Prostate gland (tissue), 2 donors: ENCODE data around the gene ADARB2. TPM values are rescaled to one million over a fixed set of nuclear protein-coding genes. Genes with fewer than 3 reads are reported as not detected.

Experiments
- DNase-seq: peaks from one replicate; pipeline ENCODE4 v3.0.0-alpha.2; 2019; ENCODE audit warnings: low spot score
- H3K27ac ChIP-seq, 2 donors: fragments of 200-600 bp; sonication (generic); 2 replicates each; pipeline ENCODE4 v1.5.1; 2017 to 2019
- H3K27me3 ChIP-seq: fragments of 200-600 bp; sonication (generic); replicated peaks from 2 replicates; pipeline ENCODE4 v1.5.1; 2019; ENCODE audit not compliant: insufficient read depth
- H3K36me3 ChIP-seq, 2 donors: fragments of 200-600 bp; sonication (generic); 1 replicate in 1 of 2; 2 replicates in 1 of 2; pipeline versions ENCODE4 v1.5.1 to v1.8.1; 2017 to 2019
- H3K4me1 ChIP-seq: fragments of 200-600 bp; sonication (generic); replicated peaks from 2 replicates; pipeline ENCODE4 v1.5.1; 2019
- H3K4me3 ChIP-seq, 2 donors: fragments of 200-600 bp; sonication (generic); 2 replicates each; pipeline ENCODE4 v1.5.1; 2017 to 2019
- H3K9me3 ChIP-seq: fragments of 200-600 bp; sonication (generic); 2 replicates; pipeline ENCODE4 v1.5.1; 2017
- CTCF ChIP-seq, 4 experiments: fragments of 200-600 bp in 2 of 4; fragments of 450-650 bp in 2 of 4; sonication (generic) in 2 of 4; IDR thresholded peaks; 1 replicate in 3 of 4; 2 replicates in 1 of 4; pipeline ENCODE4 v1.5.1; 2016 to 2019; ENCODE audit warnings: antibody characterized with exemption in 4 of 4, mild to moderate bottlenecking in 2 of 4, moderate library complexity in 2 of 4
- POLR2A ChIP-seq: fragments of 450-650 bp; IDR thresholded peaks from one replicate; pipeline ENCODE4 v1.6.1; 2016; ENCODE audit warnings: antibody characterized with exemption, mild to moderate bottlenecking
- POLR2AphosphoS5 ChIP-seq: sonication (generic); formaldehyde crosslinking; IDR thresholded peaks from one replicate; pipeline ENCODE4 v1.6.1; 2017; ENCODE audit warnings: antibody characterized with exemption
- WGBS: methylation state at CpG from one replicate; pipeline ENCODE4 v1.1.5; 2018; 5-methylcytosine and 5-hydroxymethylcytosine counted together
- intact Hi-C: fragments of 100-400 bp; cut with DNase I; formaldehyde crosslinking; loops from one replicate; pipeline ENCODE4 v1.14.2; 2022
- total RNA-seq, 2 donors: library from RNA; depleted of rRNA; stranded (reverse); fragments of >200 nt; gene quantifications; one replicate each; pipeline ENCODE4 v1.1.0, GENCODE V29; 2016

Gene ADARB2
- total RNA-seq, 2 donors from 2014 or later, result 0.36 to 10.5 TPM

- 92% methylated on average over 33 of the region's 33 CpGs for WGBS
- no peaks in the 10 kb centered on the region for H3K4me1 ChIP-seq
- no peaks in the 10 kb centered on the region for H3K36me3 ChIP-seq
- no peak overlapping the region for H3K27ac ChIP-seq
- DNase-seq, result no peak
- intact Hi-C loops, result no loop called here
- H3K27me3 ChIP-seq, result no peaks in the 10 kb centered on the region
- H3K4me3 ChIP-seq, result no peak overlapping the region
- TF ChIP-seq CTCF (IDR thresholded peaks at IDR 0.05), result no peak
- TF ChIP-seq POLR2AphosphoS5, result no peak
- H3K9me3 ChIP-seq, result no peaks in the 10 kb centered on the region
These were observed 341.6 kb downstream of the ADARB2 start for GRCh38 chr10:1395481-1396296.

GRCh38 chr10:1395025-1395480, 342.3 kb downstream of the ADARB2 start:
- TF ChIP-seq CTCF (IDR thresholded peaks at IDR 0.05) (no peak), POLR2AphosphoS5 (no peak), POLR2A (no peak)
- no peaks in the 10 kb centered on the region for H3K4me1 ChIP-seq
- H3K9me3 ChIP-seq, result no peaks in the 10 kb centered on the region
- H3K36me3 ChIP-seq, result no peaks in the 10 kb centered on the region
- no peak for DNase-seq
- H3K27ac ChIP-seq, result no peak overlapping the region
- no peaks in the 10 kb centered on the region for H3K27me3 ChIP-seq
- intact Hi-C loops, result no loop called here
- H3K4me3 ChIP-seq, result no peak overlapping the region
- 90% methylated on average over 11 of the region's 11 CpGs for WGBS

- no peak for DNase-seq
- no peak for TF ChIP-seq CTCF (IDR thresholded peaks at IDR 0.05)
- TF ChIP-seq POLR2AphosphoS5, result no peak
- no peak for TF ChIP-seq POLR2A
- no peaks in the 10 kb centered on the region for H3K9me3 ChIP-seq
- H3K4me1 ChIP-seq, result no peaks in the 10 kb centered on the region
- H3K4me3 ChIP-seq, result no peak overlapping the region
- no peaks in the 10 kb centered on the region for H3K36me3 ChIP-seq
- 84% methylated on average over 13 of the region's 13 CpGs for WGBS
- no peaks in the 10 kb centered on the region for H3K27me3 ChIP-seq
- no peak overlapping the region for H3K27ac ChIP-seq
- intact Hi-C loops, result no loop called here
These were observed 343.0 kb downstream of the ADARB2 start for GRCh38 chr10:1394155-1394912.

GRCh38 chr10:1393481-1393880, 343.8 kb downstream of the ADARB2 start:
- intact Hi-C loops, result no loop called here
- WGBS, result 94% methylated on average over 8 of the region's 8 CpGs
- no peak for DNase-seq

More at GRCh38 chr10:1393481-1393880, 343.8 kb downstream of the ADARB2 start:
- Histone ChIP-seq H3K36me3 (no peaks in the 10 kb centered on the region), H3K27ac (no peak overlapping the region), H3K4me1 (no peaks in the 10 kb centered on the region), H3K9me3 (no peaks in the 10 kb centered on the region), H3K27me3 (no peaks in the 10 kb centered on the region), H3K4me3 (no peak overlapping the region)
- TF ChIP-seq POLR2A (no peak), CTCF (IDR thresholded peaks at IDR 0.05) (no peak), POLR2AphosphoS5 (no peak)
